Astrocyte (in vitro differentiated cells and primary cell): ENCODE results near the gene HEXD. TPM values are rescaled to one million over a fixed set of nuclear protein-coding genes. Genes with fewer than 3 reads are reported as not detected.

Experiments
- DNase-seq: peaks from one replicate; pipeline ENCODE4 v3.0.0-alpha.2; 2010; ENCODE audit warnings: low read depth
- FAIRE-seq: peaks from 2 replicates; lab custom pipeline; 2011; peaks lifted over from hg19 to GRCh38; lab: Jason Lieb, UNC
- H2AFZ ChIP-seq: 2 replicates; pipeline ENCODE4 v1.6.0; 2012; ENCODE audit warnings: low read depth, low read length, inconsistent platforms
- H3K27ac ChIP-seq: 2 replicates; pipeline ENCODE4 v1.5.1; 2011; ENCODE audit warnings: low read depth, low read length, inconsistent platforms
- H3K27me3 ChIP-seq: 2 replicates; pipeline ENCODE4 v1.6.0; 2011; ENCODE audit warnings: low read length, inconsistent platforms; ENCODE audit not compliant: insufficient read depth
- H3K36me3 ChIP-seq: 2 replicates; pipeline ENCODE4 v1.5.1; 2011; ENCODE audit warnings: low read length, inconsistent platforms; ENCODE audit not compliant: insufficient read depth
- H3K4me1 ChIP-seq: 2 replicates; pipeline ENCODE4 v1.5.1; 2011; ENCODE audit warnings: low read length, inconsistent platforms; ENCODE audit not compliant: insufficient read depth
- H3K4me2 ChIP-seq: 2 replicates; pipeline ENCODE4 v1.6.0; 2012; ENCODE audit warnings: low read length, inconsistent platforms
- H3K4me3 ChIP-seq: 2 replicates; pipeline ENCODE4 v1.5.1; 2011; ENCODE audit warnings: low read depth, mild to moderate bottlenecking, low read length, inconsistent platforms; ENCODE audit not compliant: insufficient read depth
- H3K79me2 ChIP-seq: 2 replicates; pipeline ENCODE4 v1.6.0; 2012; ENCODE audit warnings: mild to moderate bottlenecking, low read length, inconsistent platforms; ENCODE audit not compliant: insufficient read depth
- H3K9ac ChIP-seq: 2 replicates; pipeline ENCODE4 v1.6.0; 2012; ENCODE audit warnings: mild to moderate bottlenecking, low read length, inconsistent platforms
- H3K9me3 ChIP-seq: 2 replicates; pipeline ENCODE4 v1.5.1; 2012; ENCODE audit warnings: low read depth, mild to moderate bottlenecking, low read length, inconsistent platforms; ENCODE audit not compliant: insufficient read depth
- H4K20me1 ChIP-seq: 2 replicates; pipeline ENCODE4 v1.6.0; 2012; ENCODE audit warnings: low read length, inconsistent platforms; ENCODE audit not compliant: insufficient read depth
- H3K27ac Mint-ChIP-seq: one replicate; pipeline ENCODE4 v1.8.0; 2021; ENCODE audit warnings: mild to moderate bottlenecking, mixed read lengths; ENCODE audit not compliant: unreplicated experiment
- H3K27me3 Mint-ChIP-seq: one replicate; pipeline ENCODE4 v1.8.0; 2021; ENCODE audit warnings: low read depth, mixed read lengths; ENCODE audit not compliant: unreplicated experiment
- H3K36me3 Mint-ChIP-seq: one replicate; pipeline ENCODE4 v1.8.0; 2021; ENCODE audit warnings: low read depth, mixed read lengths; ENCODE audit not compliant: unreplicated experiment
- H3K4me1 Mint-ChIP-seq: one replicate; pipeline ENCODE4 v1.8.0; 2021; ENCODE audit warnings: low read depth, mixed read lengths; ENCODE audit not compliant: unreplicated experiment
- H3K4me3 Mint-ChIP-seq: one replicate; pipeline ENCODE4 v1.8.0; 2021; ENCODE audit warnings: mild to moderate bottlenecking, moderate library complexity, mixed read lengths; ENCODE audit not compliant: unreplicated experiment
- H3K9me3 Mint-ChIP-seq: one replicate; pipeline ENCODE4 v1.8.0; 2021; ENCODE audit warnings: mild to moderate bottlenecking, mixed read lengths; ENCODE audit not compliant: unreplicated experiment
- EZH2 ChIP-seq: IDR thresholded peaks from 2 replicates; pipeline ENCODE4 v1.6.1; 2012; ENCODE audit warnings: mild to moderate bottlenecking, low read length, inconsistent platforms; ENCODE audit not compliant: insufficient read depth
- total RNA-seq: library from RNA; stranded (reverse); gene quantifications from 2 replicates; pipeline ENCODE4 v1.2.1, GENCODE V29; 2021
- TF ChIP-seq, protein P1 (sequence below): IDR thresholded peaks from 2 replicates; pipeline ENCODE4 v1.5.1; 2011; ENCODE audit warnings: low read depth, mild to moderate bottlenecking, inconsistent platforms, low read length, moderate library complexity; ENCODE audit not compliant: insufficient read depth

HEXD gene
- total RNA-seq, 1 donor from 2014 or later: 11.1 TPM

- Histone ChIP-seq H4K20me1 (peaks cover 4% of the 10 kb centered on the region), H3K4me1 (no peaks in the 10 kb centered on the region), H3K79me2 (no peaks in the 10 kb centered on the region), H3K4me2 (no peak overlapping the region), H3K9ac (no peak overlapping the region), H3K4me3 (no peak overlapping the region), H2AFZ (no peak overlapping the region), H3K36me3 (peaks cover 18% of the 10 kb centered on the region), H3K27me3 (no peaks in the 10 kb centered on the region), H3K27ac (no peak overlapping the region), H3K9me3 (no peaks in the 10 kb centered on the region)
- no peak for DNase-seq
- no peak for FAIRE-seq
- Mint-ChIP-seq H3K9me3 (no peaks in the 10 kb centered on the region), H3K4me3 (no peak overlapping the region), H3K27ac (no peak overlapping the region), H3K36me3 (peaks cover 28% of the 10 kb centered on the region), H3K4me1 (no peaks in the 10 kb centered on the region), H3K27me3 (no peaks in the 10 kb centered on the region)
- TF ChIP-seq, protein P1, sequence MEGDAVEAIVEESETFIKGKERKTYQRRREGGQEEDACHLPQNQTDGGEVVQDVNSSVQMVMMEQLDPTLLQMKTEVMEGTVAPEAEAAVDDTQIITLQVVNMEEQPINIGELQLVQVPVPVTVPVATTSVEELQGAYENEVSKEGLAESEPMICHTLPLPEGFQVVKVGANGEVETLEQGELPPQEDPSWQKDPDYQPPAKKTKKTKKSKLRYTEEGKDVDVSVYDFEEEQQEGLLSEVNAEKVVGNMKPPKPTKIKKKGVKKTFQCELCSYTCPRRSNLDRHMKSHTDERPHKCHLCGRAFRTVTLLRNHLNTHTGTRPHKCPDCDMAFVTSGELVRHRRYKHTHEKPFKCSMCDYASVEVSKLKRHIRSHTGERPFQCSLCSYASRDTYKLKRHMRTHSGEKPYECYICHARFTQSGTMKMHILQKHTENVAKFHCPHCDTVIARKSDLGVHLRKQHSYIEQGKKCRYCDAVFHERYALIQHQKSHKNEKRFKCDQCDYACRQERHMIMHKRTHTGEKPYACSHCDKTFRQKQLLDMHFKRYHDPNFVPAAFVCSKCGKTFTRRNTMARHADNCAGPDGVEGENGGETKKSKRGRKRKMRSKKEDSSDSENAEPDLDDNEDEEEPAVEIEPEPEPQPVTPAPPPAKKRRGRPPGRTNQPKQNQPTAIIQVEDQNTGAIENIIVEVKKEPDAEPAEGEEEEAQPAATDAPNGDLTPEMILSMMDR: no peak
- no peak for TF ChIP-seq EZH2
Observed at GRCh38 chr17:82470065-82470464, 51.9 kb downstream of the HEXD start.

GRCh38 chr17:82474223-82475010 is 56.3 kb downstream of the HEXD start:
- H3K36me3 Mint-ChIP-seq: peaks cover 10% of the 10 kb centered on the region
- H3K9ac ChIP-seq: no peak overlapping the region
- H3K9me3 ChIP-seq: no peaks in the 10 kb centered on the region

More at GRCh38 chr17:82474223-82475010, 56.3 kb downstream of the HEXD start:
- Histone ChIP-seq H3K4me2 (no peak overlapping the region), H3K79me2 (no peaks in the 10 kb centered on the region), H3K4me1 (peaks cover 3% of the 10 kb centered on the region), H3K4me3 (no peak overlapping the region), H4K20me1 (peaks cover 4% of the 10 kb centered on the region), H3K27me3 (no peaks in the 10 kb centered on the region), H3K27ac (no peak overlapping the region), H3K36me3 (peaks cover 10% of the 10 kb centered on the region), H2AFZ (no peak overlapping the region)
- DNase-seq: no peak
- no peak overlapping the region for H3K27ac Mint-ChIP-seq
- peaks cover 12% of the 10 kb centered on the region for H3K4me1 Mint-ChIP-seq
- no peaks in the 10 kb centered on the region for H3K9me3 Mint-ChIP-seq
- no peaks in the 10 kb centered on the region for H3K27me3 Mint-ChIP-seq
- TF ChIP-seq EZH2: no peak
- TF ChIP-seq, protein P1: no peak
- FAIRE-seq: no peak
- H3K4me3 Mint-ChIP-seq: no peak overlapping the region
